GM23338 (cell line): ENCODE data around the gene STK38L.

Experiments used
- CTCF ChIP-seq, 2 experiments: fragments of 200-600 bp in 1 of 2; sonication (generic) in 1 of 2; conservative IDR thresholded peaks; 2 replicates each; pipeline versions ENCODE4 v1.5.1 to v1.6.1; 2016 to 2017; ENCODE audit warnings: antibody characterized with exemption in 2 of 2, low read depth in 2 of 2, mild to moderate bottlenecking in 2 of 2, moderate library complexity in 1 of 2
- EZH2 ChIP-seq: fragments of 200-600 bp; sonication (generic); IDR thresholded peaks from one replicate; pipeline ENCODE4 v1.8.0; 2017; ENCODE audit warnings: antibody characterized with exemption, mild to moderate bottlenecking, low read depth; ENCODE audit not compliant: unreplicated experiment
- POLR2AphosphoS5 ChIP-seq: IDR thresholded peaks from 2 replicates; pipeline ENCODE4 v1.6.1; 2016; ENCODE audit warnings: antibody characterized with exemption, low read depth
- STAT1 ChIP-seq: IDR thresholded peaks from one replicate; pipeline ENCODE4 v1.6.1; 2016; ENCODE audit warnings: antibody characterized with exemption; ENCODE audit not compliant: unreplicated experiment

GRCh38 chr12:27359578-27360340 lies 115.7 kb downstream of the STK38L start:
- no peak for TF ChIP-seq EZH2
- TF ChIP-seq CTCF (conservative IDR thresholded peaks at IDR 0.05; ENCODE audit: low read depth in 2 of 2) = no peak
- TF ChIP-seq POLR2AphosphoS5 = no peak
- TF ChIP-seq STAT1 = no peak
